GM18502 (cell line): ENCODE measurements around the gene GFOD2.

Experiments
- ATAC-seq: cut with Tn5 transposase; IDR thresholded peaks from one replicate; pipeline ENCODE4 v1.9.1; 2021; ENCODE audit warnings: mild to moderate bottlenecking; ENCODE audit not compliant: unreplicated experiment, poor library complexity

The GFOD2 gene

DNA sequence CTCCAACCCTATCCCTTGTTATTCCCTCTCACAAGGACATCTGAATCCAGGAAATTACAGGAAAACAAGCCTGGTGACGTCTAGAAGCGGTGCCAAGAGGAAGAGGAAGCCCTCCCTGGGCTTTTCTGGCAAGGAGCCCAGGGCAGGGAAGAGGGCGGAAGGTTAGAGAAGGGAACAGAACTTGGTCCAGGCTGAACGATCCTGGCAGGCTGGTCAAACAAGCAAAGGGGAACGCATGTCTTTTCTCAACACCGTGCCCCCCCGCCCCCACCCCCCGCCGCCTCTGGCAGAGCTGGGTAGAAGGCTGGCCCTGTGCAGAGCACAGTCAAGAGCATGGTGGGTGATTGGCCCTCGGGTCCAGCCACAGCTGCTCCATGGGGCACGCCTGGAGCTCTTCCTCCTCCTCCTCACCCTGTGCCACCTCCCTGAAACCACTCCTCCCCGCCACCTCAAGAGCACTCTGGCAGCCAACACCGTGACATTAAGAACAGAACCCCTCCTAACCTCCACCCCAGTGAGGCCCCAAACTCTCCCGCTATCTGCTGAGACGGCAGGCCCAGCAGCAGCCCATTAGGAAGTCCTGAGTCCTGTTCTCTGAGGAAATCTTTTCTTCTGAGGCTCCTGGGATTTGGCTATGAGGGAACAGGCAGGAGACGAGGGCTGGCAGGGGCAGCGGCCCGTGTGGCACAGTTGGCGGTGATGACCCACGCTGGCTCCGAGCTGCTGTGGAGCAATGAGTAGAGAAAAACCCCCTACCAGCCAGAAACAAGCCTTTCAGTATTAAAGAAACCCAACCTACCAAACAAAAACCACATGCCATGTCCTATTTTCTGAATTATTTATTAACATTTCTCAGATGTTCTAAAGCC lies 45.2 kb downstream of the GFOD2 start:
- ATAC-seq = no peak

GRCh38 chr16:67672739-67673662 lies 46.1 kb downstream of the GFOD2 start:
- no peak for ATAC-seq

DNA sequence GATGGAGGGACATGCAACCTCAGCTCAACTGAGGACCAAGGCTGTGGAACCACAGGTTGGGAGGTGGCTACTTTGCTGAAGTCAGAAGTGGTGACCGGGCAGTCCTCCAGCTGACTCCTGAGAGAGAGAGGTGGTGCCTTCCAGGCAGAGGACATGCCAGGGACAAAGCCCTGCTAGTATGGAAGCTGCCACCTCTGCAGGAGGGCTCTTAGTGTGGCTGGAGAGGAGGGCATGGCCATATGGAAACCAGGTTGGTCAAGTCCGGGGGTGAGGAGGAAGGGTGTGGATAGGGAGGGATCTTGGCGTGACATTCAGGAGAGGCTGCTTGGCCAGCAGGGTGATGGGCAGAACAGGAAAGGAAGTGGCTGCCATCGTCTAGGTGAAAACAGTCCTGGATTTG lies 46.8 kb downstream of the GFOD2 start:
- no peak for ATAC-seq

GRCh38 chr16:67669499-67670101 lies 49.5 kb downstream of the GFOD2 start:
- no peak for ATAC-seq

- ATAC-seq = no peak
These were observed 50.5 kb downstream of the GFOD2 start for GRCh38 chr16:67668495-67669157.

- ATAC-seq = peak; percentile 76
These were observed 51.2 kb downstream of the GFOD2 start for GRCh38 chr16:67667817-67668494.

DNA sequence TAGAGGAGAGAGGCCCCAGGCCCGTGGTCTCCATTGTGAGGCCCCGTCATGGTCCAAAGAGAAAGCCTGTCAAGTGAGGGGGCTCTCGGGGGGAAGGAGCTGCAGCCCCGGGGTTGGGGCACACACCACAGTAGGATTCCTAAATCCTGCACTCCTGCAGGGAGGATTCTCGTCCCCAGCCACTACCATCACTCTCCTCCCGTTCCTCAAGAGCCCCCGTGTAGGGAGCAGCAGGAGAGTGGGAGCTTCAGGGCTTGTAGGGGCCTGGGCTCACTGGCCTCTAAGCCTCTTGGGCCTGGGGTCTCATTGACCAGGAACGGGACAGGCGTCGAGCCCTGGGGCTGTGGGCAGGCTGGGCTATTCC lies 51.7 kb downstream of the GFOD2 start:
- peak; percentile 2 for ATAC-seq

DNA sequence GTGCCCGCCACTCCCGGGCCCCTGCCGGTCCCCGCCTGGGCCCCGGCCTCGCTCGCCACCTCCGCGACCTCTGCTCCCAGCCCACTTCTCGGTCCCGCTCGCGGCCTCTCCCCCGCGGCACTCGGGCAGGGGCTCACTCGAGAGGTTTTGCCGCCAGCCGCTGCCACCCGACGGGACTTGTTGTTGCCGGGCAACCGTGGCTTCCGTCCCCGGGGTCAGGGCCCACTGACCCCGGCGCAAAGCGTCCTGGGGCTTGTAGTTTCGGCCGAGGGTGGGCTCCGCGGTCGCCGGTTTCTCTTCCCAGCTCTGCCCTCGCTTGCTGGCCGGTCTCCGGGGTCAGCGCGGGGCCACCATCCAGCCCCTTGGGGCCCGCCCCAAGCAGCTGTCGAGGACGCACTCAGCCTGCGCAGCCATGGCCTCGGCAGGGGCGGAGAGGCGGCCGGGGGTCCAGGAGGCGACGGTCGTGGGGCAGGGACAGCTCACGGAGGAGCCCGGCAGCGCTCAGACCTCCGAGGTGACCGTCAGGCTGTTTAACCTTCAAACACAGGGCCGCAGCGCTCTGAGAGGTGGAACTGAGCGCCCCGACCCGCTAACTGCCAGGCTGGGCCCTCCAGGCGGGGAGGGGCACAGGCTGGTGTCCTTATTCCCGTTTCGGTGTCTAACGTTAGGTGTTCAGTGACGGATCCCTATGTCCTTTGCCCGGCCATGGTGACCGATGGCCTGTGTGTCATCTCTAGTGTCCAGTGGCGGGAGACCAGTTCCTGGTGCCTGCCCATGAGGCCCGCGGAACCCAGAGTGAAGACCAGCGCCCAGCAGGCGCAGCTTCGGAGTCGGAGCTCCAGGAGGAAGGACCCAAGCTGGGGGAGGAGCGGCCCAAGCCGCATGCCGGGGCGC lies 52.3 kb downstream of the GFOD2 start, which contains the start of the genes C16orf86 and ENKD1:
C16orf86 (plus strand) TSS at position 256 of the 894 bp plus-strand sequence; CDS start at position 413, 157 bp downstream.
ENKD1 (minus strand) TSS at position 192 of the 894 bp plus-strand sequence. CDS start 308 bp downstream, outside the sequence.
- peak; percentile 51 for ATAC-seq

GRCh38 chr16:67666032-67666551 lies 53.0 kb downstream of the GFOD2 start:
- ATAC-seq = peak; percentile 7

- ATAC-seq = no peak
These were observed 53.5 kb downstream of the GFOD2 start for GRCh38 chr16:67665598-67665997.

DNA sequence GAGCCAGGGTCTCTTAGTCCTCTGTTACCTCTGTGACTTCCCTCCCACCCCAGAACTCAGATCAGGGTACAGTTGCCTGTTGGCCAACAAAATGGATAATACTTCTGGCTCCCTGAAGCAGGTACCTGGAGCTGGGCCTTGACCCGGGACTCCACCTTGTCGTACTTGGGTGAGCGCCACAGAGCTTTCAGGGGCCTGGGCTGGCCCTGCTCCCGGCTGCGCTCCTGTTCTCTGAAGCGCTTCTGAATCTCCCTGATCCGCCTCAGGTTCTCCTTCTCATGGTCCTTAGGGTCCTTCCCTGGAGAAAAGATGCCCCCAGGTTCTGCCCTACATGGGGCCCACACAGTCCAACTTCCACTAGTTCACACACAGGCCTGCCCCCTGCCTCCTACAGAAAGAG lies 54.2 kb downstream of the GFOD2 start:
- no peak for ATAC-seq

GRCh38 chr16:67664258-67664657 lies 54.9 kb downstream of the GFOD2 start:
- ATAC-seq = no peak

DNA sequence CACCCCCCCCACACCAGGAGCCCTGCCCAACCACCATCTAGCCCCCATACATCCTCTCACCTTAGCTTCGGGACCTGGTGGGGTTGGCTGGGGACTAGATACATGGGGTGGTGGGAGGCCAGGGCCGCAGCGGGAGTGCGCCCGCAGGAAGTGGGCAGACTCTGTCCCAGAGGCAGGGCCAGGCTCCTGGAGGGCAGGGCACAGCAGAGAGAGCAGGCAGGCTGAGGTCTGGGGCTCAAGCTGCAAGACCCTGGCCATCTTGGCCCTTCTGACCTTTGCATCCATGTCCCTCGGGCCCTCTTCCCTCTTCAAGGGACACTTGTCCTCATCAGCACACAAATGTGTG lies 55.3 kb downstream of the GFOD2 start:
- no peak for ATAC-seq

DNA sequence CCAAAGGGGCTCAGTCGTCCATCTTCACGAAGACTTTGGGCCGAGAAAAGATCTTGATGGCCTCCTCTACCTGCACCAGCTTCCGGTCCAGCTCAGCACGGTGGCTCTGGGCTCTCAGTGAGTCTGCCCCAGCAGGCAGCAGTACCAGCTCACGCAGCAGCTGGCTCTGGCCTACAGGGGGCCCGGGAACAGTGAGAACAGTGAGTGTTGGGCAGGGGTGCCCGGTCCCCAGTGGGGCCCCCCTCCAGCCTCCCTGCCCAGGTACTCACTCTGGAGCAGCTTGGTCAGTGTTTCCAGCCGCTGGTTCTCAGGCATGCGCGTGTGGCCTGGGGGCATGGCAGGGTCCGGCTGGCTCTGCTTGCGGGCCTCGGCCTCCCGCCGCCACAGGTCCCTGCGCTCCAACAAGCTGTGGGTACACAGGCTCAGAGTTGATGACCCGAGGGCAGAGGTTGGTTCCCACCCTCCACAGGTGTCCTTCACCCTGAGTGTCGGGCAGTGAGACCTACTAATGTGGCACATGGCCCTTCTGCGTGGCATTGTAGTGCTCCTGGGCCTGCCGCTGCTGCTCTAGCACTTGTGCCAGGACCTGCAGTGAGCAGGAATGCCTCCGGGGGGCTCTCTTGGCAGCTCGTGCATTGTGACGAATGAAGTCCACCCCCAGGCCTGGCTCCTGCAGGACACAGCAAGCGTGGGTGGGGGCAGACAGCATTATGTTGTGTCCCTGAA lies 55.8 kb downstream of the GFOD2 start:
- no peak for ATAC-seq

GRCh38 chr16:67662653-67663010 lies 56.5 kb downstream of the GFOD2 start:
- ATAC-seq = no peak

- no peak for ATAC-seq
These were observed 57.0 kb downstream of the GFOD2 start for GRCh38 chr16:67661886-67662652.

- ATAC-seq = no peak
These were observed 57.9 kb downstream of the GFOD2 start for GRCh38 chr16:67661101-67661761.
